ENCODE data around the gene OGA. TPM values are rescaled to one million over a fixed set of nuclear protein-coding genes. Genes with fewer than 3 reads are reported as not detected.

OGA gene
- total and polyA plus RNA-seq, 2 of the 8 experiments (the other 6 are each of a cell fraction or from before 2014, with no cell fraction given) = 31.2 to 107 TPM

- no peak for FAIRE-seq
- POLR2A ChIA-PET (ENCODE audit: partially characterized antibody) = interaction anchor here (0.7 to 5.7 kb wide), 3 partner anchors 9 to 19 kb away, joined by 4 to 30 read pairs (median 7); partner anchors contain the start of genes NPM3 and OGA
- no peak overlapping the region for H2AFZ ChIP-seq (ENCODE audit: low read length)
- TF ChIP-seq MAX (IDR thresholded peaks at IDR 0.05) = no peak
- no peak for TF ChIP-seq TCF12 (IDR thresholded peaks at IDR 0.05; ENCODE audit: low read depth, low read length)
- no peak for TF ChIP-seq NANOG (IDR thresholded peaks at IDR 0.05; ENCODE audit: insufficient read depth, low read depth, low read length, poor library complexity, severe bottlenecking)
- no peak for TF ChIP-seq SIN3A (conservative IDR thresholded peaks at IDR 0.05 in 1 of 2, IDR thresholded peaks at IDR 0.05 in 1 of 2; ENCODE audit: low read depth in 1 of 2, low read length in 2 of 2)
- TF ChIP-seq BRCA1 (IDR thresholded peaks at IDR 0.05; ENCODE audit: low read depth, low read length) = no peak
Observed at GRCh38 chr10:101803511-101803910, 14.7 kb downstream of the OGA start.

More at GRCh38 chr10:101803511-101803910, 14.7 kb downstream of the OGA start:
- Histone ChIP-seq H2BK15ac (ENCODE audit: low read length) (no peak overlapping the region), H3K56ac (replicated peaks; ENCODE audit: insufficient read length, low read depth, low read length) (no peak overlapping the region), H3K4me1 (replicated peaks in 1 of 4; ENCODE audit: control insufficient read depth in 3 of 4, insufficient read depth in 4 of 4, low read length in 3 of 4) (no peaks in the 10 kb centered on the region), H3K27me3 (replicated peaks in 1 of 4; ENCODE audit: control insufficient read depth in 3 of 4, extremely low read depth in 1 of 4, insufficient read depth in 3 of 4, low read length in 3 of 4) (no peaks in the 10 kb centered on the region), H3K9me3 (ENCODE audit: insufficient read depth in 2 of 2, low read depth in 1 of 2, low read length in 1 of 2) (no peaks in the 10 kb centered on the region), H3K36me3 (ENCODE audit: control insufficient read depth in 2 of 4, insufficient read depth in 4 of 4, low read length in 3 of 4) (peaks cover 39 to 90% (median 72%) of the 10 kb centered on the region in 4 experiments), H4K20me1 (replicated peaks in 1 of 2; ENCODE audit: control insufficient read depth in 1 of 2, insufficient read depth in 2 of 2, low read length in 2 of 2) (peaks cover 4 to 12% of the 10 kb centered on the region in 2 experiments), H3K18ac (ENCODE audit: extremely low read depth, low read length) (no peak overlapping the region), H3K4me3 (ENCODE audit: extremely low read depth in 1 of 4, insufficient read depth in 2 of 4, low read depth in 3 of 4, low read length in 4 of 4) (no peak overlapping the region), H3K4me2 (ENCODE audit: insufficient read depth in 1 of 2, low read depth in 2 of 2, low read length in 2 of 2) (no peak overlapping the region), H3K79me1 (ENCODE audit: low read depth, low read length) (no peaks in the 10 kb centered on the region), H3K14ac (ENCODE audit: insufficient read length) (no peak overlapping the region), H3K27ac (ENCODE audit: low read depth, low read length) (no peak overlapping the region), H3K4ac (replicated peaks; ENCODE audit: insufficient read length, low read depth, low read length) (no peak overlapping the region), H3K79me2 (ENCODE audit: control insufficient read depth in 1 of 2, insufficient read depth in 2 of 2, low read length in 2 of 2) (peaks cover 0 to 3% of the 10 kb centered on the region in 2 experiments; a peak in 1 of 4 replicates), H3K9ac (replicated peaks in 1 of 4; ENCODE audit: extremely low read depth in 1 of 4, low read depth in 3 of 4, low read length in 3 of 4) (no peak overlapping the region), H3K23me2 (ENCODE audit: low read depth, low read length) (no peaks in the 10 kb centered on the region), H2BK12ac (ENCODE audit: low read depth, low read length) (no peak overlapping the region), H2BK120ac (replicated peaks; ENCODE audit: low read depth, low read length) (no peak overlapping the region), H4K91ac (replicated peaks; ENCODE audit: insufficient read length, low read length) (no peak overlapping the region), H2BK5ac (ENCODE audit: low read depth, low read length) (no peak overlapping the region), H4K5ac (ENCODE audit: insufficient read length, low read depth, low read length) (no peak overlapping the region), H2AK5ac (ENCODE audit: low read depth, low read length) (no peak overlapping the region), H2BK20ac (ENCODE audit: low read length) (no peak overlapping the region), H4K8ac (ENCODE audit: extremely low read depth, insufficient read depth, low read length) (no peak overlapping the region), H3K23ac (ENCODE audit: insufficient read length) (no peak overlapping the region)
- 92% methylated on average over 4 of the region's 4 CpGs; no CpG with 5 or more reads in 1 of the 2 experiments for WGBS, 2 experiments (ENCODE audit: extremely low coverage in 1 of 2, insufficient coverage in 1 of 2, insufficient read length in 1 of 2, insufficient replicate concordance in 2 of 2, low coverage in 1 of 2, low lambda C conversion rate in 2 of 2, missing lambda C conversion rate in 1 of 2)
- no peak for DNase-seq (ENCODE audit: low read depth in 1 of 2, low spot score in 2 of 2)
- CTCF ChIA-PET (ENCODE audit: partially characterized antibody) = interaction anchor here (0.6 kb wide), 1 partner anchor 266 kb away, joined by 3 read pairs; no protein-coding TSS in a partner anchor

All from H1 (cell line).